Parathyroid adenoma (tissue), 2 donors: ENCODE measurements around the gene TRIM46.
"Not testable (repeated sequence)": the region's sequence is repeated elsewhere in the genome, so short reads cannot be mapped to it uniquely, and the experiment has no call there.

Experiments
- H2AFZ ChIP-seq: fragments of 300-600 bp; sonication (generic); one replicate; pipeline ENCODE4 v1.7.0; 2017; ENCODE audit warnings: antibody characterized with exemption, mild to moderate bottlenecking
- H3K27ac ChIP-seq: fragments of 300-600 bp; sonication (generic); one replicate; pipeline ENCODE4 v1.7.0; 2017
- H3K27me3 ChIP-seq: fragments of 300-600 bp; sonication (generic); one replicate; pipeline ENCODE4 v1.7.0; 2017; ENCODE audit warnings: low read length; ENCODE audit not compliant: control insufficient read depth, insufficient read depth
- H3K36me3 ChIP-seq: fragments of 300-600 bp; sonication (generic); one replicate; pipeline ENCODE4 v1.7.0; 2017; ENCODE audit warnings: low read length; ENCODE audit not compliant: control insufficient read depth, insufficient read depth
- H3K4me1 ChIP-seq: fragments of 300-600 bp; sonication (generic); one replicate; pipeline ENCODE4 v1.7.0; 2017; ENCODE audit warnings: control low read depth
- H3K4me2 ChIP-seq: fragments of 300-600 bp; sonication (generic); one replicate; pipeline ENCODE4 v1.7.0; 2017; ENCODE audit warnings: low read length
- H3K4me3 ChIP-seq: fragments of 300-600 bp; sonication (generic); one replicate; pipeline ENCODE4 v1.7.0; 2017; ENCODE audit warnings: low read depth, low read length
- H3K79me2 ChIP-seq: fragments of 300-600 bp; sonication (generic); one replicate; pipeline ENCODE4 v1.7.0; 2017; ENCODE audit warnings: control low read depth
- H3K9ac ChIP-seq: fragments of 300-600 bp; sonication (generic); one replicate; pipeline ENCODE4 v1.7.0; 2017; ENCODE audit warnings: mild to moderate bottlenecking
- H3K9me3 ChIP-seq: fragments of 300-600 bp; sonication (generic); one replicate; pipeline ENCODE4 v1.7.0; 2017; ENCODE audit warnings: low read length; ENCODE audit not compliant: control insufficient read depth
- CTCF ChIP-seq: fragments of 300-600 bp; sonication (generic); IDR thresholded peaks from one replicate; pipeline ENCODE4 v1.7.0; 2017; ENCODE audit warnings: antibody characterized with exemption, mild to moderate bottlenecking
- donor health status: primary hyperparathyroidism.

The TRIM46 gene

GRCh38 chr1:155166471-155167165 lies 7.0 kb upstream of the TRIM46 start:
- Histone ChIP-seq H3K4me3 (no peak overlapping the region), H3K9me3 (no peaks in the 10 kb centered on the region), H3K9ac (no peak overlapping the region), H3K4me1 (no peaks in the 10 kb centered on the region), H3K27me3 (no peaks in the 10 kb centered on the region), H3K27ac (peak overlapping the region; percentile 24), H2AFZ (no peak overlapping the region), H3K4me2 (peak overlapping the region; percentile 1), H3K79me2 (no peaks in the 10 kb centered on the region), H3K36me3 (no peaks in the 10 kb centered on the region)
- TF ChIP-seq CTCF: no peak

- H2AFZ ChIP-seq: peak overlapping the region; percentile 13
- H3K4me2 ChIP-seq: peak overlapping the region; percentile 1
- H3K4me3 ChIP-seq: no peak overlapping the region
- H3K4me1 ChIP-seq: no peaks in the 10 kb centered on the region
- H3K36me3 ChIP-seq: no peaks in the 10 kb centered on the region
- no peaks in the 10 kb centered on the region for H3K9me3 ChIP-seq
- peak; percentile 77 for TF ChIP-seq CTCF
- H3K79me2 ChIP-seq: no peaks in the 10 kb centered on the region
- no peaks in the 10 kb centered on the region for H3K27me3 ChIP-seq
- H3K9ac ChIP-seq: no peak overlapping the region
- peak overlapping the region; percentile 16 for H3K27ac ChIP-seq
Observed at GRCh38 chr1:155167166-155168104, 6.2 kb upstream of the TRIM46 start.

GRCh38 chr1:155168105-155168445 lies 5.6 kb upstream of the TRIM46 start:
- not testable (repeated sequence) for H3K9ac ChIP-seq, H3K27ac ChIP-seq

GRCh38 chr1:155168456-155169210 lies 5.0 kb upstream of the TRIM46 start:
- H3K27ac ChIP-seq: no peak overlapping the region
- H3K27me3 ChIP-seq: no peaks in the 10 kb centered on the region
- no peaks in the 10 kb centered on the region for H3K36me3 ChIP-seq
- no peaks in the 10 kb centered on the region for H3K4me1 ChIP-seq
- H3K9ac ChIP-seq: no peak overlapping the region
- H2AFZ ChIP-seq: no peak overlapping the region
- no peak for TF ChIP-seq CTCF
- no peak overlapping the region for H3K4me2 ChIP-seq
- H3K79me2 ChIP-seq: no peaks in the 10 kb centered on the region
- no peaks in the 10 kb centered on the region for H3K9me3 ChIP-seq
- H3K4me3 ChIP-seq: no peak overlapping the region

More at GRCh38 chr1:155168105-155168445, 5.6 kb upstream of the TRIM46 start:
- H3K4me1 ChIP-seq, H3K4me2 ChIP-seq, H3K36me3 ChIP-seq, H2AFZ ChIP-seq, H3K9me3 ChIP-seq, H3K79me2 ChIP-seq, H3K4me3 ChIP-seq, H3K27me3 ChIP-seq: not testable (repeated sequence)

GRCh38 chr1:155169541-155169940 lies 4.1 kb upstream of the TRIM46 start:
- Histone ChIP-seq H3K4me1 (no peaks in the 10 kb centered on the region), H3K79me2 (no peaks in the 10 kb centered on the region), H3K27me3 (no peaks in the 10 kb centered on the region), H3K9me3 (no peaks in the 10 kb centered on the region), H3K4me2 (no peak overlapping the region), H3K27ac (no peak overlapping the region), H2AFZ (no peak overlapping the region), H3K4me3 (no peak overlapping the region), H3K36me3 (no peaks in the 10 kb centered on the region), H3K9ac (no peak overlapping the region)
- TF ChIP-seq CTCF: no peak
